Subcutaneous adipose tissue (tissue), 4 donors: Measurements from ENCODE around the gene SLC22A4. TPM values are rescaled to one million over a fixed set of nuclear protein-coding genes. Genes with fewer than 3 reads are reported as not detected.

Experiments used
- total RNA-seq, 4 donors: library from RNA; depleted of rRNA; stranded (reverse); fragments of >200 nt; gene quantifications; one replicate each; pipeline ENCODE4 v1.1.0, GENCODE V29; 2016
- TF ChIP-seq, protein P1 (sequence below): fragments of 450-650 bp; IDR thresholded peaks from one replicate; pipeline ENCODE4 v1.5.1; 2016; ENCODE audit warnings: low read depth, mild to moderate bottlenecking, control low read depth, antibody characterized with exemption, moderate library complexity

Gene SLC22A4
- total RNA-seq, 4 donors from 2014 or later: 0.33 to 1.2 (median 0.66) TPM; not detected in 1

DNA sequence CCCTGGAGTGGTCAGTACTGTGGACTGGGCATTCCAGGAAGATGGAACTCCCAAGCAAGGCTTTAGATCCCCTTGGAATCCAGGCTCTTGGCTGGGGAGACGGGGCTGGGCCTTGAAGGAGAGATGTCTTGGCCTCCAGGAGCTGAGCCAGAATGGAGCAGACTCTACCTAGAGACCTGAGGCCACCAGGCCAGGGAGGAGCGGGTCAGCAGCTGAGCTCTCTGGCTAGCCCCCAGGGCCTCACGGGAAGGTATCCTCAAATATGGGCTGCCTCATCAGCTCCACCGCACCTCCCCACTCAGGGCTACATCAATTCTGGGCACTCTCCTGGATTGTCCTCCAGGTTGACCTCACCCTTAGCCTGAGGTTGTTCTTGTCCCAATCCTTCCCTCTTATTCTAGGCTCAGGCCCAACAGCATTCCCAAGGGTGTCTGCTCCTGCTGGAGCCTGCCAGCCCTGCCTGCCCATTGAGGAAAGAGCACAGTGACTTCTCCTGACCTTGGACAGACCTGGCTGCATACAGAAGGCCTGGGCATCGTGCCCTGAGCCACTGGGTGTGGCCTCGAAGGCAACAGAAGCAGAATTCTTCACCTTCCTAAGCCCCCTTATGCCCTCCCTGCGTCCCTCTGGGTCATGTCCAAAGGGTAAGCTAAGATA lies 39.7 kb upstream of the SLC22A4 start:
- TF ChIP-seq, protein P1, sequence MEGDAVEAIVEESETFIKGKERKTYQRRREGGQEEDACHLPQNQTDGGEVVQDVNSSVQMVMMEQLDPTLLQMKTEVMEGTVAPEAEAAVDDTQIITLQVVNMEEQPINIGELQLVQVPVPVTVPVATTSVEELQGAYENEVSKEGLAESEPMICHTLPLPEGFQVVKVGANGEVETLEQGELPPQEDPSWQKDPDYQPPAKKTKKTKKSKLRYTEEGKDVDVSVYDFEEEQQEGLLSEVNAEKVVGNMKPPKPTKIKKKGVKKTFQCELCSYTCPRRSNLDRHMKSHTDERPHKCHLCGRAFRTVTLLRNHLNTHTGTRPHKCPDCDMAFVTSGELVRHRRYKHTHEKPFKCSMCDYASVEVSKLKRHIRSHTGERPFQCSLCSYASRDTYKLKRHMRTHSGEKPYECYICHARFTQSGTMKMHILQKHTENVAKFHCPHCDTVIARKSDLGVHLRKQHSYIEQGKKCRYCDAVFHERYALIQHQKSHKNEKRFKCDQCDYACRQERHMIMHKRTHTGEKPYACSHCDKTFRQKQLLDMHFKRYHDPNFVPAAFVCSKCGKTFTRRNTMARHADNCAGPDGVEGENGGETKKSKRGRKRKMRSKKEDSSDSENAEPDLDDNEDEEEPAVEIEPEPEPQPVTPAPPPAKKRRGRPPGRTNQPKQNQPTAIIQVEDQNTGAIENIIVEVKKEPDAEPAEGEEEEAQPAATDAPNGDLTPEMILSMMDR: no peak

DNA sequence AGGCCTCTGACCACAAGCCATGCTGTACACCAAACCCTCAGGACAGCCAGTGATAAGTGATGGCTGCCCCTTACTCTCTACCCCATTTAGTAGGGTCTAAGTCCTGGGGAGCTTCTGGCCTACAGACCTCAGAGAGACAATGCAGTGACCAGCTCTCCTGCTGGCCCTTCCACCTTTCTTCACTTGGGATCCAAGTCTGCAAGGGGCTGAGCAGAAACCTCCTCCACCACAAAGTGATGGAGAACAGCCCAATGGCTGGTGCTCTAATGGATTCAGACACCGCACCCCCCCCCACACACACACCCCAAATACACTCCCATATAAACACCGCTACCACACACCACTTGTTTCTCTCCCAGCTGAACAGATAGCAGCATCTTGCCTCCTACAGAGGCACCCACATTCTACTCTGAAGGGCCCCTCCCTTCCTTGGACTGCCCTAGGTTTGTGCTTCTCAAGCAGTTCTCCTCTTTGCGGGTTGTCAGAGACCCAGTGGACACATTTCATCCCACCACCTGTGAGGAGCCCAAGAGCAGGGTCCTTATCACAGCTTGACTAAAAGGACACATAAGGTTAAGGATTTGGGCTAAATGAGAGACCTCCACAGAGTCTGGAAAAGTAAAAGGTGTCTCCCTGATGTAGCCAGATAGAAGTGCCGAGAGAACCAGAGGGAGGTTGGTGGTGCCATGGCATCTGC lies 38.0 kb upstream of the SLC22A4 start:
- TF ChIP-seq, protein P1: no peak

DNA sequence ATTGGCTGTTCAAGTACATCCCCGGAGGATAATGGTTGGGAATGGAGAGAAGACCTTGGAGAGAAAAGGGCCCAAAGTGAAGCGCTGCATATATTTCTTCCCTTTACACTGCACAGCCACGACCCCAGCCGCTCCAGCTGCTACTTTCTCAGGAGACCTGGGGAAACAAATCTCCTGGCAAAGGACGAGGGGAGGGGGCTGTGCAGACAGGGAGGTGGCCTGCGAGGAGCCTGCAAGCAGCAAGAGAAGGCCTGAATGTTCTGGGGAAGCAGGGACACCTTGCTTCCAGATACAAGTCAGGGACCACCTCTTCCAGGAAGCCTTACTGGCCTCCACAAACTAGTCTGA lies 37.4 kb upstream of the SLC22A4 start:
- TF ChIP-seq, protein P1: no peak

DNA sequence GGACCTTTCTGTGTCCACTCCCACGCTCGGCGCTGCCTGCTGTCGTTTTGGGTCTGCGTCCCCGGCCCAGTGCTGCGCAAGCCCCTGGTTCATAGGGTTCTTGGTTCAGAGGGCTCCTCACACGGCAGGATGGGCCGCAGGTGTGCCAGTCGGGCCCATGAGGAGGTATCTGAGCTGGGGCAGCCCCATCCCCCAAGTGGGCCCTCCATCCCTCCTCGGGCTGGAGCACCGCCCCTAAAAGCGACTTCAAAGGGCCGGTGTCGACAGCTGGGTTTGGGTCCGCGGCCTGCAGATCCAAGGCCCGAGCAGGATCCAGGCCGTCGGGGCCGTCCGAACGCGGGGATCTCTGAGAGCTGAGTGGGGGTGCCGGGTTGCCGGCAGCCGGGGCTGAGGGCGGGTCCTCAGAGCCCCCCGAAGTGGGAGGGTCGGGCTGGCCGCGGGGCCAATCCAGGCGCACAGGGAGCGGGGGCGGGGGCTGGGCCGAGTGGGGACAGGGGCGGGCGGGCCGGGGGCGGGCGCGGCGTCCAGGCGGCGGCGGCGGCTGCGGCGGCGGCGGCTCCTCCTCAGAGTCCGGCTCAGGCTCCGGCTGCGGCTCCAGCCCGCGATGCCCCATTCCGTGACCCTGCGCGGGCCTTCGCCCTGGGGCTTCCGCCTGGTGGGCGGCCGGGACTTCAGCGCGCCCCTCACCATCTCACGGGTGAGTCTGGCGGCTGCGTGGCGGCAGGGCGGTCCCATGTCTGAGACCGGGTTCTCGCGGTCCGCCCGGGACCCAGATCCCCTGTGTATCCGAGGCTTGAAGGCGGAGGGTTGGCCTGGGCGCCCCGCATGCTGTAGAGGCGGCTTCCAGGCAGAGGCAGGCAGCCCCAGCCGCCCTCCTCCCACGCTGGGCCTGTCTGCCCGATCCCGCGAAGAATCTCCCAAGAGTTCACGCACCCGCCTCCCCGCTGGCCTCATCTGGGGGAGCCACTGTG lies 36.8 kb upstream of the SLC22A4 start, which contains the start of gene PDLIM4:
PDLIM4 (plus strand) TSS at position 566 of the 971 bp plus-strand sequence; CDS start at position 605, 39 bp downstream.
- TF ChIP-seq, protein P1: no peak

DNA sequence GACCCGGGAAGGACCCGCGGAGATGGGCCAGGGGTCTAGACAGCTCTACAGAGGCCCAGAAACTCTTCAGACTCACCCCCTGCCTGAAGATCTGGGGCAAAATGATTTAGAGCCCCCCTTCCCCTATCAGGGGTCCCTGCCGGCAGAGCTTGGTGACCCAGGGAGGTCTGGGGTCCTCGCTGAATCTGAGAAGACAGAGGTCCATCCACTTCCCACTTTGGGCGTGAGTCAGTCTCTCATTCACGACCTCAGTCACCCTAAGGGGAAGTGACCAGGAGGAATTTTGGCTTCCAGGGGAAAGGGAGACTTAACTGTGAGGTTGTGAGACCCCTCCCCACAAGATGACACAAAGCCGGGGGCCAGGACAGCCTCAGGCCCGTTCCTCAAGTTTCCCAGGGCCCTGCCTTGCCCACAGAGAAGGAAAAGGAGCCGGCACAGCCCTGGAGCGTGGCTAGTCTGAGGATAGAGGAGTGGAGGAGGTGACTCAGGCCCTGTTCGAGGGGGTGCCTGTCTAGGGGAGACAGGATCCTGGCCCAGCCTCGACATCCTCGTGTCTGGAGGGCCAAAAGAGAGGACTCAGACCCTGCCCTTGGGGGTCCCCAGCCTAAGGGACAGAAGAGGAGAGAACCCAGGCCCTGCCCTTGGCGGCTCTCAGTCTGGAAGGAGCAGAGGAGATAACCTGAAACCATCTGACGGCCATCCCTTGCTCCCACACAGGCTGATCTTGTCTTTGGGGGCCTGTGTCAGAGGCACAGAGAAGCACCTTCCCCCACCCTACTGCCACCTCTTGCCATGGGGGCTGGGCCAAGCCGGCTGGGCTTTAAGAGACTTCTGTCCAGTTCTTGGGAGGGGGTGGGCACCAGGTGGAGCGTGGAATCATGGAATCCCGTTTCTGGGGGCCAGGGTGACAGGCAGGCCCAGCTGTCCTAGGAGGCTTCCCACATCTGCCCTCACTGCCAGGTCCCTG lies 35.8 kb upstream of the SLC22A4 start:
- TF ChIP-seq, protein P1: no peak

DNA sequence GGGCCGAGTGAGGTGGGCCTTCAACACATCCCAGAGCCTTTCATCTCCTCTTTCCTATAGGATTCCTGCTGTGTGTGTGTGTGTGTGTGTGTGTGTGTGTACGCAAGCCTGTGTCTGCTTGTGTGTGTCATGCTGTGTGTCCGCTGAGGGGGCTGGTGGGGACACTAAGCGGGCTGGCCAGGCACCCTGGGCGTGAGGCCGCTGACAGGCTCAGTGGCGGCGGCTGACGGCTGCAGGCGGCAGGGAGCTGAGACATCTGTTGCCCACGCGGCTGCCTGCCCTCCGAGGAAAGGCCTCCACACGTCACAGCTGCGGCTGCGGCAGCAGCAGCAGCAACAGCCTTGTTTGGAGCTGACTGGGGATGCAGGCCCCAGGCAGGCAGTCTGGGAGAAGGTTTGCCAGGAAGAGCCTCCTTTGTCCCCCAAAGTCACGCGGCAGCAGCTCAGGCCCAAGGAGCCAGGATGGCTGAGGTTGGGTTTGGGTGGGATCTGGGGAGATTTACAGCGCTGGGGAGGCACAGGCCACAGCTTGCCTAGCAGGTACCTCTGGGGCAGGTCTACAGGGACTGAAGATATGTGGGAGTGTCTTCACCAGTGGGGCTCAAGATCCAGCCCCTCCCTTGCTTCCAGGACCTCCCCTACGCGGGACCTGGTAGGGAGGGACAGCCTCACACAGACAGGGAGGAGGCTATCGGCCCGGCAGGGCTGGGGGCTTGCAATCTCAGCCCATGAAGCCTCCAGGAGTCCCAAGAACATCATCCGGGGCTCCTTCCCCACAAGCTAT lies 34.9 kb upstream of the SLC22A4 start:
- TF ChIP-seq, protein P1: no peak
